ENCODE measurements around the gene SLC5A11.

SLC5A11 gene

GRCh38 chr16:24957887-24958286 is 112.1 kb downstream of the SLC5A11 start:
- in situ Hi-C loops (cut with MboI; ENCODE audit: low sequenced_read_pairs), result no loop called here

All from HL-60/S4 treated with retinoic acid at 250 ng/mL for 4 days and 3 days (cell line).